KBM-7 (cell line): ENCODE measurements around the gene ANKRD31.
"Not testable (repeated sequence)": the region's sequence is repeated elsewhere in the genome, so short reads cannot be mapped to it uniquely, and the experiment has no call there.

Source experiments
- DNase-seq: peaks from one replicate; pipeline ENCODE4 v3.0.0-alpha.2; 2015
- in situ Hi-C: fragments of 300-500 bp; cut with MboI; formaldehyde crosslinking; loops from 2 replicates; pipeline ENCODE4 v1.14.3; 2020; ENCODE audit warnings: low sequenced_read_pairs, low pct_unique_long_range_greater_than_20kb, mixed read lengths

Gene ANKRD31, protein sequence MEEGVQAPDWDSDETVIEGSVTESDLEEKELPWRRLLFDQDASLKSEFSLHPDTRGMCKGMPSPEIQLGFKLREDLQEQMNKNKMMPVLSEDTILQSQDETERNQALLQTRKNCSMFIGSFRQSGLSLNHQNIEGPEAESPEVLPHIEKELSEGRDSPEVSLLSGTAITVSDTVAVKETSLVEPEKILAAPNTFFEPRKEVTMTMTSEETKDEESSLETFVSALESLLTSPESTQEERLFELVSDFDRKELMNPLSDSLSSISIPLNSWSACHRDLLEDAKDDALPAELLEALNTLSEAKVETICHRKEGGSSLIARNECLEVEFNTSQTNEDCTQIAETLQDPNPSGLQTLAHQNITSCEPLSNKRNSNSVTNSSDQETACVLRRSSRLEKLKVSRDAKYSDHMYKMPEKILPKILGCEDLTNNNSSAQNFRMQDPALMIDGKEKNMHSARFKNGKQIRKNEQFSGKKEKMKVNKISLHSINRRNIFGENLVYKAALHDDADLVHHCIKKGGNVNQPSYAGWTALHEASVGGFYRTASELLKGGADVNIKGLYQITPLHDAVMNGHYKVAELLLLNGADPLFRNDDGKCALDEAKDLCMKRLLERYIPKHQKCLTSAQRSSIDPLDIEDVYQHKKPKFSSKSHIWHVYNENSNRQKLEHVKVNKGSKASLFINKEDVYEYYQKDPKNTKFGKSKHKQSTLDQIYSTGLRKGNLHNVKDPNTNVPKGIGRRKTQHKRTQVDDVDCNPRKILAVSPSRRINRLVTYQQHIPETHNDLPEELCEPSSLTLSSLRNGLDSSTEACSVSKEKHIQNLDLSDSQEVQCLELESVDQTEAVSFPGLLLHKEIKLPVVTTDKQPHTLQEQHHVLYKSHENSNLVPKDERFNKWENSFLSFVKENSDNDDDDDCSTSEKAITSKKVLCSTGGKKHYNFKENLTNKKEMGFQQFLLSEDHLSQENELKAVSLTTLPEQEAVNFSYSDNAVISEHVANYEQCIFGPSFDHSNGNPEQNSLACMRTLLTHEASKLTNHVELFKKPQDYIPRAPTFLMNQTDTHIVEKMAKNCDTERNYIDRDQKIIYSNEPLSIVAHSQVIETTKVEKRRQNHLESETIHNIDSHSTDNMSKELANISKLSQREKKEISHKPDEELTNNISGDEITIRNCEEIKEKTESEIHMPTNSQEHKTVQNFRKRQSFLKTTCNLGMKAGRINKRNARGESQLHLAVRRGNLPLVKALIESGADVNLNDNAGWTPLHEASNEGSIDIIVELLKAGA (N-terminal part only)

GRCh38 chr5:75236322-75237316 is at the start of gene ANKRD31:
Gene ANKRD31 (minus strand): TSS chr5:75236878. CDS start chr5:75236686, 192 bp downstream.
- in situ Hi-C loops: no loop called here

GRCh38 chr5:75286211-75286773 is 49.6 kb upstream of the ANKRD31 start:
- in situ Hi-C loops: no loop called here
- DNase-seq: no peak

More at GRCh38 chr5:75236322-75237316, at the start of gene ANKRD31:
- DNase-seq: peak; percentile 87

DNA sequence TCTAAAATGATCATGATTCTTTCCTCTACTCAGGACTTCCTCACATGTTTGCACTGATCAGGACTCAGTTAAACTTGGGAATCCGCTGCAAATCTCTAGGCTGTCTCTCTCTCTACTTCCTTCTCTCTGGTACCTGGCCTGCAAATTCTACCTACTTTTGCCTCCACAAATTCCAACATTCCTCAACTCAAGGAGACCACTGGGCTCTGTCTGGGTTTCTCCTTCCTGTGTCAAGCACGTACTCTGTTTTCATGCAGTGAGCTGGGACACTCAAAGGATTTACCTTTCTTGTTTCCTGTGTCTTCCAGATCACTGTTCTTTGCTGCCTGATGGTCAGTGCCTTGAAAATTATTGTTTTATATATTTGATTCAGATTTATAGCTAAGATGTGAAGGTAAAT is 45.9 kb upstream of the ANKRD31 start:
- no peak for DNase-seq
- in situ Hi-C loops: no loop called here

DNA sequence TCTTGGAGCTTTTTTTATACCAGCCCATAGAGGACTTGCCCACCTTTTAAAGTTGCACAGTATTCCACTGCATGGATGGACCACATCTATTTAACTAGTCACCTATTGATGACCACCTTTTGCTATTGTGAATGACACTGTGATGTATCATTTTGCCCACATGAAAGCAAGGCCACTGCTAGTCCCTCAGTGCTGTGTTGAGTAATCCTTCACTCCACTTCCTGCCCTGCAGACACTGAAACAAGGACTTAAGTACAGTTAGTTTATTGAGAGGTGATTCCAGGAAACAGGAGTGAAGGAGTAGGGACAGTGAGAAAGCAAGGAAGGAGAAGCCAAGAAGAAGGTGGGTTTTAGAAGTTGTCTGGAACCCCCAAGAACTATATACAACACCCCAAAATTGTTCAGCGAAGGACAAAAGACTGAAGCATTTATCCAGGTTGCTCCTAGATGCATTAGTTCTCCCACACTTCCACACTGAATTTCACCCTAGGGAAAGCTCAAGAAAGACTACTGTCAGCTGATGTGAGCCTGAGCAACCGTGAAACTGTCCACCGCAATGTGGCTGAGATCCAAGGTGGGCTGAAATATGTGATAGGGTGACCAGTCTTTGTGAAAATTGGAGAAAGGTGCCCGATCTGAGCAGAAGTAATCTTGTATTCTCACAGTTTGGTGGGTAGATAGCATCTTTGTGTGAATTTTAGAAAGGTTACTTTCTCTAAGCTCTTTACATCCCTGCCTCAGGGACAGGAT is 45.2 kb upstream of the ANKRD31 start:
- no peak for DNase-seq
- in situ Hi-C loops: no loop called here

DNA sequence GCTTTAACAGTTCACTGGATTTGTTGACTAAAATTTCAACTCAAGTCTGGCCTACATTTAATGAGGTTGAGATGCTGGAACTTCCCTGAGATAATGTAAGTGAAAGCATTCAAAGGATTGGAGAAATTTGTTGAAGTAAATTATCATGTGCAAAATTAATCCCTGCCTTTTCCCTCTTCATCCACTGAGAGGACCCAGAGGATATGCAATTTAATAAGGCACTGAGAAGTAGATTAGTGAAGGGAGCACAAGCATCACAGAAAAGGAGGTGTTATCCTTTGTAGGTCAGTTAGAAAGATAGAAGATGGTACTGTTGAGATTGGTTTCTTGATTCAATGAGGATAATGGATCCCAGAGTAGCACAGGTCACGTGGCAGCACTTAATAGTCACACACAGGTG is 42.6 kb upstream of the ANKRD31 start:
- DNase-seq: no peak
- in situ Hi-C loops: no loop called here

- no peak for DNase-seq
- in situ Hi-C loops: no loop called here
Measured at GRCh38 chr5:75277463-75277862, 40.8 kb upstream of the ANKRD31 start.

DNA sequence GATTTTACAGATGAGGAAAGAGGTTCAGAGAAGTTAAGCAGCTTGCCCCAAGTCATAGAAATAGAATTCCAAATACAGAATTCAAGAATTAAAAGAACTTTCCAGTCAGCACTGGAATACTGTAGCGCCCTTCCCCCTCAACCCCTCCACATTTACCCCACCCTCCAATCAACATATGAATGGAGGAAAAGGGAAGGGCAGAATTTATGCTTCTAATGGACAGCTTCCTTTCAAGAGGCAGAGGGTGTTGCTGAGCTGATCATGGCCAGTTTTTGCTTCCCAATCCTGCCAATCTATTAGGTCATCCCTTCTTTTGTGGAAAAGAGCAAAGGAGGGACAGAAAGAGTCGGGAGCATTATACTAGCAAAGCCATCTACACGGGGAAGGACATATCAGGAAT is 39.1 kb upstream of the ANKRD31 start:
- in situ Hi-C loops: no loop called here
- DNase-seq: no peak

- in situ Hi-C loops: no loop called here
- no peak for DNase-seq
Measured at GRCh38 chr5:75275147-75275546, 38.5 kb upstream of the ANKRD31 start.

GRCh38 chr5:75274486-75274885 is 37.8 kb upstream of the ANKRD31 start:
- in situ Hi-C loops: no loop called here
- DNase-seq: no peak

- DNase-seq, in situ Hi-C loops: not testable (repeated sequence)
Measured at GRCh38 chr5:75270605-75271004, 33.9 kb upstream of the ANKRD31 start.

DNA sequence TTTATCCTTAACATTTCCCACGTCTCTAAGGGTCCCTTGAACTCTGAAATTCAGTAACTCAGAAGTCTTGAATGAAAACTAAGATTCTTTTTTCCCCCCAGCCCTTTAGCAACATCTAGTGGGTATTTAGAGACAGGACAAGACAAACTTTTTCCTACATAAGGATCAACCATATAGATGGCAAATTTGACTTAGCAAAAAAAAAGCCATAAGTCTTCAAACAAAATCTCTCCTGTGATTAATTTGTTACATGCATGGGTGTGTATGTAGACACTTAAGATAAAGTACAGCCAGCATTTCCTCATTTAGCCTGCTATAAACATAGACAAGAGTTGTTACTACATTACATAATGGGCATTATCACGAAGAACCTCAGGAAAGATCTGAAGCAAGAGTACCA is 29.1 kb upstream of the ANKRD31 start:
- in situ Hi-C loops: no loop called here

DNA sequence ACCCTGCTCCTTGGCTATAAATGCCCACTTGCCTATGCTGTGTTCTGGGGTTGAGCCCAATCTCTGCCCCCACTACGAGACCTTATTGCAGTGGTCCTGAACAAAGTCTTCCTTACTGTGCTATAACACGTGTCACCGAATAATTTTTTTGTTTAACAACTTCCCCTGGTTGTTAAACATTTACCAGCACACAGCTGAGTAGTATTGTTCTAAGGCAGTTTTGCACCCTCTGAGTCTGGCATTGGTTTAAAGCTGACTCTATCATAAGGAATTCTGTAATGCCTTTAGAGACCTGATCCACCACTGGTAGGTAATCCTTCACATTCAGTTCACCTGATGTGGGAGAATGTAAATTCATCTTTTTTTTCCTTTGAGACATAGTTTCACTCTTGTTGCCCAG is 25.6 kb upstream of the ANKRD31 start:
- in situ Hi-C loops: no loop called here

More for the DNA sequence above, 29.1 kb upstream of the ANKRD31 start:
- DNase-seq: peak; percentile 17

DNA sequence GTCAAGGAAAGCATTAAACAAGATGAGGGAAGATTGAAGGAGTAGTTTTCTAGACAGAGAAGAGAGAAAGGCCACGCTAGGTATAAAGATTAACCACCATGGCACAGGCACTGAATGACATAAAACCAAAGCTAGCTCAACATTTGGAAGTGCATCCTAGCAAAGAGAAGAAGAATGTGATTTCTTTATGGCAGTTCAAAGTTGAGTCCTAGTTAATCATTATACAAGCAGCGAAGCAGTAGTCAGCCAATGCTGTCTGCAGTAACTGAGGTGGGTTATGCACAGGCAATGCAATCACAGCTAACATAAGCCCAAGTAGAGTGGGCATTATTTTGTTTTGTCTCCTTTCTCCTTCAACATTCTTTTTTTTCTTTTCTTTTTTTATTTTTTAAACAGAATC is 24.0 kb upstream of the ANKRD31 start:
- in situ Hi-C loops: no loop called here
- DNase-seq: no peak

More for the DNA sequence above, 25.6 kb upstream of the ANKRD31 start:
- DNase-seq: no peak

DNA sequence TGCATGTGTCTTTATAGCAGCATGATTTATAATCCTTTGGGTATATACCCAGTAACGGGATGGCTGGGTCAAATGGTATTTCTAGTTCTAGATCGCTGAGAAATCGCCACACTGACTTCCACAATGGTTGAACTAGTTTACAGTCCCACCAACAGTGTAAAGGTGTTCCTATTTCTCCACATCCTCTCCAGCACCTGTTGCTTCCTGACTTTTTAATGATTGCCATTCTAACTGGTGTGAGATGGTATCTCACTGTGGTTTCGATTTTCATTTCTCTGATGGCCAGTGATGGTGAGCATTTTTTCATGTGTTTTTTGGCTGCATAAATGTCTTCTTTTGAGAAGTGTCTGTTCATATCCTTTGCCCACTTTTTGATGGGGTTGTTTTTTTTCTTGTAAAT is 13.8 kb upstream of the ANKRD31 start:
- DNase-seq, in situ Hi-C loops: not testable (repeated sequence)

DNA sequence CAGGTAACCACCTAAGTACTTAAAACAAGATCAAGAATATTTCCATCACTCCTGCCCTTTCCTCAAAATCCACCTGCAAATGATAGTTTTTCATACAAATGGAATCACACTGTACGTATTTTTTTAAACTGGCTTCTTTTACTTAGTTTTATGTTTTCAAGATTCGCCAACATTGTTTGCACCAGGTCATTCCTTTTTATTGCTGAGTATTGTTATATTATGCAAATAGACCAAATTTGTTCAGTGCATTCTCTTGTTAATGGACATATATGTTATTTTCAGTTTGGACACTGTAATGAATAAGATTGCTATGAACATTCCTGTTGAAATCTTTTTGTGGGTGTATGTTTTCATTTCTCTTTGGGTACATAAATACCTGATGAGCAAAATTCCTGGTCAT is 8.3 kb upstream of the ANKRD31 start:
- no peak for DNase-seq
- in situ Hi-C loops: no loop called here

- in situ Hi-C loops: no loop called here
- DNase-seq: no peak
Measured at GRCh38 chr5:75243510-75243909, 6.8 kb upstream of the ANKRD31 start.

DNA sequence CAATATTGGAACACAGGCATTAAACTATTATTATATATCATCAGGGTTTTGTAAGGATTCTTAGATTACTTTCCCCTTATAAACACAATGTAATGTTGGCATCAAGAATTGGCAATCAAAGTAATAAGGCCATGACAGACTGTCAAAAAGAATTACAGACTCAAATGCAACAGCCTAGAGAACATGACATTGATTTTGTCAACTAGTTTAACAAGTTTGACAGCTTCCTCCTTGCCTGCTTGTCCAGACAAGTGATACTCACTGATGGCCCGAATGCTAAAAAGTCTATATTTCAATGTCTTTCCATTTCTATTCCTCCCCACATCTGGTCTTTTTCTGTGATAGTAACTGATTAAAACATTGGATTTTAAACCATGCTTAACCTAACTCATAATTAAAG is 6.4 kb upstream of the ANKRD31 start:
- no peak for DNase-seq
- in situ Hi-C loops: no loop called here
